Stimulated activated CD4-positive, alpha-beta T cell treated with anti-CD3 and anti-CD28 coated beads, Interleukin-15, amount 100 ng/mL, for 24 hours (primary cell): Measurements from ENCODE around the gene LIAS.
"Not testable (repeated sequence)": the region's sequence is repeated elsewhere in the genome, so short reads cannot be mapped to it uniquely, and the experiment has no call there.

Experiments used
- DNase-seq: peaks from one replicate; pipeline ENCODE4 v3.0.0-alpha.2; 2020

Gene LIAS

GRCh38 chr4:39502019-39502663, 43.3 kb downstream of the LIAS start:
- no peak for DNase-seq

GRCh38 chr4:39502664-39503035, 43.8 kb downstream of the LIAS start:
- DNase-seq: not testable (repeated sequence)

- DNase-seq: no peak
These were observed 45.7 kb downstream of the LIAS start for GRCh38 chr4:39504538-39504937.

GRCh38 chr4:39505581-39505980, 46.7 kb downstream of the LIAS start:
- no peak for DNase-seq

- no peak for DNase-seq
These were observed 51.6 kb downstream of the LIAS start for GRCh38 chr4:39510348-39510929.

GRCh38 chr4:39514266-39514665, 55.4 kb downstream of the LIAS start:
- not testable (repeated sequence) for DNase-seq

- no peak for DNase-seq
These were observed 56.1 kb downstream of the LIAS start for GRCh38 chr4:39514888-39515401.

GRCh38 chr4:39515669-39516401, 57.0 kb downstream of the LIAS start:
- not testable (repeated sequence) for DNase-seq

GRCh38 chr4:39516407-39516966, 57.6 kb downstream of the LIAS start:
- DNase-seq: no peak

GRCh38 chr4:39518484-39518883, 59.6 kb downstream of the LIAS start:
- no peak for DNase-seq

GRCh38 chr4:39521253-39521919, 62.5 kb downstream of the LIAS start:
- DNase-seq: no peak

- DNase-seq: no peak
These were observed 63.2 kb downstream of the LIAS start for GRCh38 chr4:39522068-39522467.

- no peak for DNase-seq
These were observed 65.5 kb downstream of the LIAS start for GRCh38 chr4:39524161-39524957.

GRCh38 chr4:39525822-39526690, 67.2 kb downstream of the LIAS start:
- no peak for DNase-seq

- DNase-seq: peak; percentile 63
These were observed 68.0 kb downstream of the LIAS start for GRCh38 chr4:39526765-39527295.

- DNase-seq: peak; percentile 96
These were observed 68.6 kb downstream of the LIAS start, which contains the start of gene UGDH for GRCh38 chr4:39527296-39528060. Gene UGDH, minus strand, starts transcription at chr4:39527439. Its CDS starts 5,927 bp downstream, at chr4:39521512.

- DNase-seq: no peak
These were observed 69.2 kb downstream of the LIAS start for GRCh38 chr4:39528061-39528465.
